Endometrial microvascular endothelial cells (primary cell): ENCODE data around the gene FEM1B. TPM values are rescaled to one million over a fixed set of nuclear protein-coding genes. Genes with fewer than 3 reads are reported as not detected.

Experiments
- in situ Hi-C: cut with HindIII; loops from 2 replicates; pipeline ENCODE4 v1.10.0; 2017; ENCODE audit warnings: low sequenced_read_pairs, low pct_unique_long_range_greater_than_20kb; ENCODE audit errors: inconsistent ontology term
- total RNA-seq: library from RNA; depleted of rRNA; stranded (reverse); fragments of >200 nt; gene quantifications from one replicate; pipeline ENCODE4 v1.2.3, GENCODE V29; 2015; ENCODE audit errors: inconsistent ontology term

FEM1B gene
- total RNA-seq, 1 donor from 2014 or later = 29.4 TPM

GRCh38 chr15:68279779-68280753 is 2.5 kb downstream of the FEM1B start:
- in situ Hi-C loops = no loop called here

GRCh38 chr15:68281008-68281407 is 3.5 kb downstream of the FEM1B start:
- in situ Hi-C loops = no loop called here

- in situ Hi-C loops = no loop called here
Measured at GRCh38 chr15:68283401-68283800, 5.9 kb downstream of the FEM1B start.

GRCh38 chr15:68284616-68285258 is 7.2 kb downstream of the FEM1B start:
- in situ Hi-C loops = no loop called here

- in situ Hi-C loops = no loop called here
Measured at GRCh38 chr15:68285259-68285980, 7.9 kb downstream of the FEM1B start.

- in situ Hi-C loops = no loop called here
Measured at GRCh38 chr15:68286256-68286655, 8.7 kb downstream of the FEM1B start.

- in situ Hi-C loops = no loop called here
Measured at GRCh38 chr15:68289057-68289456, 11.5 kb downstream of the FEM1B start.

GRCh38 chr15:68289621-68290352 is 12.2 kb downstream of the FEM1B start:
- in situ Hi-C loops = no loop called here

GRCh38 chr15:68290715-68291114 is 13.2 kb downstream of the FEM1B start:
- in situ Hi-C loops = no loop called here

- in situ Hi-C loops = no loop called here
Measured at GRCh38 chr15:68292157-68292781, 14.7 kb downstream of the FEM1B start.

- in situ Hi-C loops = no loop called here
Measured at GRCh38 chr15:68292967-68293366, 15.4 kb downstream of the FEM1B start.

GRCh38 chr15:68295014-68295805 is 17.7 kb downstream of the FEM1B start:
- in situ Hi-C loops = no loop called here

GRCh38 chr15:68298336-68298735 is 20.8 kb downstream of the FEM1B start:
- in situ Hi-C loops = no loop called here

GRCh38 chr15:68298882-68299381 is 21.4 kb downstream of the FEM1B start:
- in situ Hi-C loops = no loop called here

- in situ Hi-C loops = no loop called here
Measured at GRCh38 chr15:68299436-68299835, 21.9 kb downstream of the FEM1B start.

GRCh38 chr15:68300115-68300940 is 22.8 kb downstream of the FEM1B start:
- in situ Hi-C loops = no loop called here

GRCh38 chr15:68301301-68301700 is 23.8 kb downstream of the FEM1B start:
- in situ Hi-C loops = no loop called here
